GM12873 (cell line): ENCODE data around the gene FCN1.

ENCODE experiments used
- CTCF ChIP-seq: IDR thresholded peaks from 2 replicates; pipeline ENCODE4 v1.5.1; 2012; ENCODE audit warnings: low read depth, mild to moderate bottlenecking, moderate library complexity, low read length, control low read depth; ENCODE audit not compliant: insufficient read depth; ENCODE audit errors: missing control alignments

Gene FCN1

GRCh38 chr9:134933076-134933659, 15.5 kb upstream of the FCN1 start:
- TF ChIP-seq CTCF = no peak

GRCh38 chr9:134932606-134933005, 14.9 kb upstream of the FCN1 start:
- TF ChIP-seq CTCF = no peak

GRCh38 chr9:134932171-134932570, 14.5 kb upstream of the FCN1 start:
- TF ChIP-seq CTCF = no peak

GRCh38 chr9:134930398-134930797, 12.7 kb upstream of the FCN1 start:
- TF ChIP-seq CTCF = no peak

GRCh38 chr9:134929193-134930158, 11.8 kb upstream of the FCN1 start:
- no peak for TF ChIP-seq CTCF

GRCh38 chr9:134928436-134929192, 10.9 kb upstream of the FCN1 start:
- no peak for TF ChIP-seq CTCF

GRCh38 chr9:134925011-134925511, 7.3 kb upstream of the FCN1 start:
- no peak for TF ChIP-seq CTCF
